Aorta (tissue), 5 donors: Measurements from ENCODE around the gene HOXD10. TPM values are rescaled to one million over a fixed set of nuclear protein-coding genes. Genes with fewer than 3 reads are reported as not detected.

Source experiments
- ATAC-seq: fragments of 200-7000 bp; cut with Tn5 transposase; one replicate; pipeline ENCODE4 v1.9.1; 2022; ENCODE audit warnings: moderate library complexity; ENCODE audit not compliant: low FRiP score
- DNase-seq, 2 donors: peaks; one replicate each; pipeline ENCODE4 v3.0.0-alpha.2; 2020
- H3K27ac ChIP-seq, 2 donors: one replicate each; pipeline ENCODE4 v1.5.1; 2013; ENCODE audit warnings: low read length in 2 of 2, mild to moderate bottlenecking in 2 of 2, moderate library complexity in 2 of 2, control low read depth in 1 of 2, inconsistent platforms in 1 of 2, low read depth in 1 of 2
- H3K27me3 ChIP-seq, 2 donors: one replicate each; pipeline ENCODE4 v1.6.1; 2013; ENCODE audit warnings: control low read depth in 1 of 2, low read length in 1 of 2, mild to moderate bottlenecking in 1 of 2, moderate library complexity in 1 of 2; ENCODE audit not compliant: insufficient read depth in 2 of 2, control insufficient read depth in 1 of 2
- H3K36me3 ChIP-seq, 2 donors: one replicate each; pipeline ENCODE4 v1.6.1; 2013; ENCODE audit warnings: control low read depth in 1 of 2, low read length in 1 of 2, mild to moderate bottlenecking in 1 of 2; ENCODE audit not compliant: insufficient read depth in 2 of 2, control insufficient read depth in 1 of 2
- H3K4me1 ChIP-seq, 2 donors: one replicate each; pipeline ENCODE4 v1.6.1; 2013; ENCODE audit warnings: low read length in 2 of 2, control low read depth in 1 of 2, mild to moderate bottlenecking in 1 of 2, moderate library complexity in 1 of 2; ENCODE audit not compliant: insufficient read depth in 2 of 2, control insufficient read depth in 1 of 2
- H3K4me3 ChIP-seq, 2 donors: one replicate each; pipeline ENCODE4 v1.5.1; 2013; ENCODE audit warnings: low read length in 2 of 2, control low read depth in 1 of 2, mild to moderate bottlenecking in 1 of 2
- H3K9me3 ChIP-seq: one replicate; pipeline ENCODE4 v1.6.1; 2013; ENCODE audit warnings: mild to moderate bottlenecking, low read length; ENCODE audit not compliant: control insufficient read depth
- WGBS, 2 donors: extraction: QIAGEN DNeasy Blood & Tissue Kit; methylation state at CpG; one replicate each; pipeline ENCODE4 v1.1.7; 2013; 5-methylcytosine and 5-hydroxymethylcytosine counted together
- intact Hi-C, 2 donors: fragments of 100-400 bp; cut with DNase I; formaldehyde crosslinking; loops; one replicate each; pipeline versions ENCODE4 v1.14.2 to v1.15.0; 2022
- polyA plus RNA-seq, 2 donors: library from polyadenylated mRNA; stranded (reverse); fragments of 200-250 nt; gene quantifications; one replicate each; pipeline ENCODE4 v1.2.3, GENCODE V29; 2013
- total RNA-seq, 2 donors: library from RNA; stranded (reverse); fragmentation: NEBNext Ultra II Directional; extraction: Animal tissue kit (Norgen Biotek cat#: 25700); gene quantifications; one replicate each; pipeline ENCODE4 v1.2.1, GENCODE V29; 2021
- donor health status: healthy with polysubstance abuse.
- donor health status: Bipolar disorder and iron deficiency.
- donor health status: DM: no; HTN: no; CAD: no.
- donor health status: DM: no; HTN: no; CAD: no.
- donor health status: DM: yes; HTN: yes; CAD: no.

HOXD10 gene
- total and polyA plus RNA-seq, 4 donors, result 1.4 TPM; not detected in 3

GRCh38 chr2:176158855-176159662 is 42.5 kb downstream of the HOXD10 start:
- H3K27ac ChIP-seq, result no peak overlapping the region
- intact Hi-C loops, result no loop called here
- H3K4me3 ChIP-seq, result no peak overlapping the region
- no peaks in the 10 kb centered on the region for H3K36me3 ChIP-seq
- peak; percentile 7 for ATAC-seq
- peaks cover 0 to 2% of the 10 kb centered on the region in 2 donors for H3K27me3 ChIP-seq
- H3K9me3 ChIP-seq, result no peaks in the 10 kb centered on the region
- no peaks in the 10 kb centered on the region for H3K4me1 ChIP-seq
- peak in 1 of 2 donors; percentile 64 for DNase-seq
- WGBS, 2 donors, result 62 to 70% methylated on average over 39 of the region's 39 CpGs

- H3K27ac ChIP-seq, result no peak overlapping the region
- peaks cover 1% of the 10 kb centered on the region for H3K9me3 ChIP-seq
- H3K4me1 ChIP-seq, result no peaks in the 10 kb centered on the region
- intact Hi-C loops, result no loop called here
- H3K4me3 ChIP-seq, result peak overlapping the region in 1 of 2 donors; percentile 10
- ATAC-seq (no peak), DNase-seq (peak in 1 of 2 donors; percentile 77)
- no peaks in the 10 kb centered on the region for H3K36me3 ChIP-seq
- WGBS, 2 donors, result 27 to 36% methylated on average over 43 to 44 of the region's 44 CpGs
- H3K27me3 ChIP-seq, result peaks cover 0 to 2% of the 10 kb centered on the region in 2 donors
These were observed 43.2 kb downstream of the HOXD10 start for GRCh38 chr2:176159663-176160250.

DNA sequence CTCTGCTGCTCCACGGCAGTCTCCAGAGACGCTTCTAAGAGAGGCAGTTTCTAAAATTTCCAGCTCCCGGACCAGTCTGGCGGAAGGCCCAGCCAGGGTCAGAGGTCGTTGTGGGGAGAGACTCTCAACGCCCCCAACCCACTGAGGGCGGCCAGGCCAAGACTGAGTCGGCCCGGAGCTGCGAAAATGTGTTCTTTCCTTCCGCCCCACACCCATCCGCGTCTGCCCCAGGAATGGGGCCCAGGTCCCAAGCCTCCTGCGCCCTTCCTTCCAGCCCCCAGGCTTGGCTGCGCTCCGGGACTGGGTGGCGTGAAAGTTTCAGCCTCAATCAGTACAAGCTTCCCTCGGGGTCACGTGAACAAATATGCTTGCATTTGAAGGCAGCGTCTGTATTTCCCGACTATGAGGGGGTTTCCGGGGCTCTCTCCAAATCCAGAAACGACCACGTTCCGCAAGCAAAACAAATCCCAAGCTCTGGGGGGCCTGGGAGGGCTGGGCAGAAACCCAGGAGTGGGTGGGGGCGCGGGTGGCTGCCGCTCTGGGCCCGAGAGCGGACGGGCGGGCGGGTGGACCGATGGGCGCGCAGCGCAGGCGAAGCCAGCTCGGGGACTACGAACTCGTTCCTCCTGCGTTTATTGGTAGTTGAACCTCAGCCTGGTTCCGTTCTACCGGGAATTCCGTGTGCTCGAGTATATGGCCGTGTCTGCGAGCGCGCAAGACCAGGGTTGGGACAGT is 43.8 kb downstream of the HOXD10 start:
- Histone ChIP-seq H3K4me1 (no peaks in the 10 kb centered on the region), H3K9me3 (peaks cover 1% of the 10 kb centered on the region), H3K27ac (no peak overlapping the region), H3K36me3 (no peaks in the 10 kb centered on the region), H3K27me3 (peaks cover 0 to 3% of the 10 kb centered on the region in 2 donors), H3K4me3 (peak overlapping the region in 1 of 2 donors; percentile 10)
- ATAC-seq, result peak; percentile 34
- intact Hi-C loops, result no loop called here
- DNase-seq, result peak in 1 of 2 donors; percentile 76
- WGBS, 2 donors, result 10 to 14% methylated on average over 42 to 50 of the region's 50 CpGs

GRCh38 chr2:176160986-176161824 is 44.6 kb downstream of the HOXD10 start:
- Histone ChIP-seq H3K27me3 (peaks cover 0 to 5% of the 10 kb centered on the region in 2 donors), H3K4me1 (no peaks in the 10 kb centered on the region), H3K36me3 (no peaks in the 10 kb centered on the region), H3K27ac (no peak overlapping the region), H3K4me3 (no peak overlapping the region), H3K9me3 (peaks cover 1% of the 10 kb centered on the region)
- peak in 1 of 2 donors; percentile 57 for DNase-seq
- WGBS, 2 donors, result 49 to 55% methylated on average over 22 of the region's 22 CpGs
- intact Hi-C loops, result no loop called here
- peak; percentile 5 for ATAC-seq

GRCh38 chr2:176161825-176162626 is 45.4 kb downstream of the HOXD10 start:
- ATAC-seq (no peak), DNase-seq (no peak)
- Histone ChIP-seq H3K27me3 (peaks cover 0 to 5% of the 10 kb centered on the region in 2 donors), H3K27ac (no peak overlapping the region), H3K36me3 (no peaks in the 10 kb centered on the region), H3K4me1 (no peaks in the 10 kb centered on the region), H3K9me3 (peaks cover 1% of the 10 kb centered on the region), H3K4me3 (no peak overlapping the region)
- intact Hi-C loops, result no loop called here
- 18 to 20% methylated on average over 22 of the region's 22 CpGs for WGBS, 2 donors

- WGBS, 2 donors, result 54% methylated on average over 29 of the region's 29 CpGs
- H3K9me3 ChIP-seq, result peaks cover 1% of the 10 kb centered on the region
- H3K36me3 ChIP-seq, result no peaks in the 10 kb centered on the region
- no peak for DNase-seq
- no peak for ATAC-seq
- no peaks in the 10 kb centered on the region for H3K4me1 ChIP-seq
- H3K27me3 ChIP-seq, result peaks cover 0 to 5% of the 10 kb centered on the region in 2 donors
- no peak overlapping the region for H3K27ac ChIP-seq
- H3K4me3 ChIP-seq, result no peak overlapping the region
- intact Hi-C loops, result no loop called here
These were observed 46.5 kb downstream of the HOXD10 start for GRCh38 chr2:176162911-176163671.

GRCh38 chr2:176163672-176164056 is 47.1 kb downstream of the HOXD10 start:
- H3K36me3 ChIP-seq, result no peaks in the 10 kb centered on the region
- H3K4me1 ChIP-seq, result no peaks in the 10 kb centered on the region
- WGBS, 2 donors, result 73 to 80% methylated on average over 12 of the region's 12 CpGs
- H3K4me3 ChIP-seq, result no peak overlapping the region
- no peak for ATAC-seq
- no peak for DNase-seq
- no peak overlapping the region for H3K27ac ChIP-seq
- intact Hi-C loops, result no loop called here
- peaks cover 0 to 5% of the 10 kb centered on the region in 2 donors for H3K27me3 ChIP-seq
- H3K9me3 ChIP-seq, result peaks cover 1% of the 10 kb centered on the region
